ENCODE data around the gene KRT77. TPM values are rescaled to one million over a fixed set of nuclear protein-coding genes. Genes with fewer than 3 reads are reported as not detected.
"Not testable (repeated sequence)": the region's sequence is repeated elsewhere in the genome, so short reads cannot be mapped to it uniquely, and the experiment has no call there.

KRT77 gene
- total RNA-seq, 1 donor from 2014 or later: not detected

DNA sequence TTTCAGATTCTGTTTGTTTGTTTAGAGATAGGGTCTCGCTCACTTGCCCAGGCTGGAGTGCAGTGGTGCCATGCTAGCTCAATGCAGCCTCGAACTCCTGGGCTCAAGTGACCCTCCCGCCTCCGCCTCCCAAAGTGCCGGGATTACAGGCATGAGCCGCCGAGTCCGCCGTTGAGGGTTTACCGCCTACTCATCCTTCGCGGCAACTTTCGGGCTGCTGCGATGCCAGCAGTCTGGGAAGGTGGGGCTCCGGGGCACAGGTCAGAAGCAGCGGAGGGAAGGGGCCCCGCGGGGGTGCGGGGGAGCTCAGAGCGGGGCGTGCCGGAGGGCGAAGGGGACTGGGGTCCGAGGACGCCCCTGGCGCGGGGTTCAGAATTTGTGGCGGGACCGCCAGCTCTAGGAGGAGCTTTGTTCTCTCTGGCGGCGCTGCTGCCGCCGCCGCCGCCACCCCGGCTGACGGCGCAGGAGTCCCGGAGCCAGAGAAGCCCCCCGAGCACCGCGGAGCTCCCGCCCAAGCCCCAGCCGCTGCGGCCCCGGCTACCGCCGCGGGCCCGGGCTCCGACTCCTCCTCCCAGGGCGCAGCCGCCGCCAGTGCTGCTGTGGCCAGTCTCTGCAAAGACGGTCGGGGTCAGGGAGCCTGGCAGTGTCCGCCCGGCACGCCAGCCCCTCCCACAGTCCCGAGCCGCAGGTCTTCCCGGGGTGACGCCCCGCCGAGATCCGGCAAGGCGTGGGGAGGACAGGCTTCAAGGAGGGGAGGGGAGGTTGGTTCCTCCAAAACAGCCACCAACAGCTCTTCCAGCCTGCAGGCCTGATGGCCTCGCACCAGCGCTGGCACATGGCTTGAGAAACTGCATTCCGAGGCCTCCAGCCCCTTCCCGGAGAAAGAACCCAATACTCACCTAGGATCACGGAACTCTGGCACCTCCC is 10.9 kb upstream of the KRT77 start:
- Histone ChIP-seq H3K4me3 (ENCODE audit: low read depth, low read length) (no peak overlapping the region), H3K27me3 (ENCODE audit: control insufficient read depth, insufficient read depth, low read length) (peaks cover 27% of the 10 kb centered on the region), H3K36me3 (ENCODE audit: control insufficient read depth, insufficient read depth, low read length) (no peaks in the 10 kb centered on the region)
- TF ChIP-seq, protein P1, sequence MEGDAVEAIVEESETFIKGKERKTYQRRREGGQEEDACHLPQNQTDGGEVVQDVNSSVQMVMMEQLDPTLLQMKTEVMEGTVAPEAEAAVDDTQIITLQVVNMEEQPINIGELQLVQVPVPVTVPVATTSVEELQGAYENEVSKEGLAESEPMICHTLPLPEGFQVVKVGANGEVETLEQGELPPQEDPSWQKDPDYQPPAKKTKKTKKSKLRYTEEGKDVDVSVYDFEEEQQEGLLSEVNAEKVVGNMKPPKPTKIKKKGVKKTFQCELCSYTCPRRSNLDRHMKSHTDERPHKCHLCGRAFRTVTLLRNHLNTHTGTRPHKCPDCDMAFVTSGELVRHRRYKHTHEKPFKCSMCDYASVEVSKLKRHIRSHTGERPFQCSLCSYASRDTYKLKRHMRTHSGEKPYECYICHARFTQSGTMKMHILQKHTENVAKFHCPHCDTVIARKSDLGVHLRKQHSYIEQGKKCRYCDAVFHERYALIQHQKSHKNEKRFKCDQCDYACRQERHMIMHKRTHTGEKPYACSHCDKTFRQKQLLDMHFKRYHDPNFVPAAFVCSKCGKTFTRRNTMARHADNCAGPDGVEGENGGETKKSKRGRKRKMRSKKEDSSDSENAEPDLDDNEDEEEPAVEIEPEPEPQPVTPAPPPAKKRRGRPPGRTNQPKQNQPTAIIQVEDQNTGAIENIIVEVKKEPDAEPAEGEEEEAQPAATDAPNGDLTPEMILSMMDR (IDR thresholded peaks at IDR 0.05; ENCODE audit: insufficient read depth, low read length, severe bottlenecking): no peak
- FAIRE-seq: no peak
- no peak for DNase-seq (ENCODE audit: low read depth)

DNA sequence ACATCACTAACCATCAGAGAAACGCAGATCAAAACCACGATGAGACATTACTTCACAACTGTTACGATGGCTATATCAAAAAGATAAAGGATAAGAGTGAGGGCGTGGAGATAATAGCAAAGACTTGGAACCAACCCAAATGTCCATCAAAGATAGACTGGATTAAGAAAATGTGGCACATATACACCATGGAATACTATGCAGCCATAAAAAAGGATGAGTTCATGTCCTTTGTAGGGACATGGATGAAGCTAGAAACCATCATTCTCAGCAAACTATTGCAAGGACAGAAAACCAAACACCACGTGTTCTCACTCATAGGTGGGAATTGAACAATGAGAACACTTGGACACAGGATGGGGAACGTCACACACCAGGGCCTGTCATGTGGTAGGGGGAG is 8.8 kb upstream of the KRT77 start:
- not testable (repeated sequence) for H3K36me3 ChIP-seq (ENCODE audit: control insufficient read depth, insufficient read depth, low read length); H3K4me3 ChIP-seq (ENCODE audit: low read depth, low read length); FAIRE-seq; DNase-seq (ENCODE audit: low read depth)
- H3K27me3 ChIP-seq (ENCODE audit: control insufficient read depth, insufficient read depth, low read length): peaks cover 25% of the 10 kb centered on the region

DNA sequence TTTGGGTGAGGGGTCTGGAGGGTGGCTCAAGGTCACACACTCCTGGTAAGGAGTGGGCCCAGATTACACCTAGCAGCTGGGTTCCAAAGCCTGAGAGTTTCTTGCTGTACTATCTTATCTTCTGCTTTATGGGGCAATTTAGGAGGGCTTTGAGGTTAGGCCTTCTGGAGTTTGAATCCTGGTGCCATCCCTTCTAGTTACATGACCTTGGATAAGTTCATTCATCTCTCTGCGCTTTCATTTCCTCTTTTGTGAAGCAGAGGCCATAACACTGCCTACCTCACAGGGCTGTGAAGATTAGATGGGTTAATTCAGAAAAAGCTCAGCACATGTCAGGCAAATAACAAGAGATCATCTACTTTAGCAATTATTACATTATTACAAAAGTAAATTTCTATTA is 7.4 kb upstream of the KRT77 start:
- no peak overlapping the region for H3K4me3 ChIP-seq (ENCODE audit: low read depth, low read length)
- no peaks in the 10 kb centered on the region for H3K36me3 ChIP-seq (ENCODE audit: control insufficient read depth, insufficient read depth, low read length)
- DNase-seq (ENCODE audit: low read depth) (no peak), FAIRE-seq (no peak)
- TF ChIP-seq, protein P1 (IDR thresholded peaks at IDR 0.05; ENCODE audit: insufficient read depth, low read length, severe bottlenecking): no peak
- peaks cover 21% of the 10 kb centered on the region for H3K27me3 ChIP-seq (ENCODE audit: control insufficient read depth, insufficient read depth, low read length)

DNA sequence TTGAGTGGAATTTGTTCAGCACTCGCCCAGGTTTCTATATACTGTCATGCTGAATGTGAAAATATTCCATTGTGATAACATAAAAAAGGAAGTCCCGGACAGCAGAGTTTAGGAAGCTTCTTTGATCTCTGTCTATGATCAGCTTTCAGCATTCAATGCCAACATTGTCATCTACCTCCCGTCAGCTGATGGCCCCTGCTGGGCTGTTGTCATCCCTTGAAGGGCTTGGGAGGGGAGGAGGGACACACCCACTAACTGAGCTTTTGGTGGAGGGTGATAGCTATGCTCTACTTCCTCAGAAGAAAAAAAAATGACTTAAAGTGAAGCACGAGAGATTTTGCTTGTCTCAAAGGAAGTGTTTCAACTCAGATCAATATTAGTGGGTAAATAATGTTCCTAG is 4.7 kb upstream of the KRT77 start:
- Histone ChIP-seq H3K36me3 (ENCODE audit: control insufficient read depth, insufficient read depth, low read length) (no peaks in the 10 kb centered on the region), H3K27me3 (ENCODE audit: control insufficient read depth, insufficient read depth, low read length) (peaks cover 6% of the 10 kb centered on the region), H3K4me3 (ENCODE audit: low read depth, low read length) (no peak overlapping the region)
- TF ChIP-seq, protein P1 (IDR thresholded peaks at IDR 0.05; ENCODE audit: insufficient read depth, low read length, severe bottlenecking): no peak
- DNase-seq (ENCODE audit: low read depth) (no peak), FAIRE-seq (no peak)

DNA sequence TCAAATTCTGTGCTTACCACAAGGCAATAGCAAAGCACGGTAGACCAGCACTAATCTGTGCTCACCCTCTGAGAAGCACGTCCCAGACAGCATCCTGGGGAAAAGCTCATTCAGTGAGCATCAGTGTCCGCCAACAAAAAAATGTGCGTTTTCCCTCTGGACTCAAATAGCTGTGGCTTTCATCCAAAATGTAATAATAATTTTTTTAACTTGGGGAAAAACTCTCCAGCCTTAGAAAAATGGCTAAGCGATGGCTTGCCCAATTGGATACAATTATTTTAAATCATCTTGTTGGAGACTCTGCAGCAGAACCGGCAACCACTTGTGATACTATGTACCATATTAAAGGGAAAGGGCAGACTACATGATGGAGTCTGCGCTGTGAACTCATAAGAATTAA is 1.1 kb upstream of the KRT77 start:
- no peak overlapping the region for H3K4me3 ChIP-seq (ENCODE audit: low read depth, low read length)
- DNase-seq (ENCODE audit: low read depth): no peak
- peaks cover 16% of the 10 kb centered on the region for H3K27me3 ChIP-seq (ENCODE audit: control insufficient read depth, insufficient read depth, low read length)
- no peak for FAIRE-seq
- TF ChIP-seq, protein P1 (IDR thresholded peaks at IDR 0.05; ENCODE audit: insufficient read depth, low read length, severe bottlenecking): no peak
- H3K36me3 ChIP-seq (ENCODE audit: control insufficient read depth, insufficient read depth, low read length): no peaks in the 10 kb centered on the region

DNA sequence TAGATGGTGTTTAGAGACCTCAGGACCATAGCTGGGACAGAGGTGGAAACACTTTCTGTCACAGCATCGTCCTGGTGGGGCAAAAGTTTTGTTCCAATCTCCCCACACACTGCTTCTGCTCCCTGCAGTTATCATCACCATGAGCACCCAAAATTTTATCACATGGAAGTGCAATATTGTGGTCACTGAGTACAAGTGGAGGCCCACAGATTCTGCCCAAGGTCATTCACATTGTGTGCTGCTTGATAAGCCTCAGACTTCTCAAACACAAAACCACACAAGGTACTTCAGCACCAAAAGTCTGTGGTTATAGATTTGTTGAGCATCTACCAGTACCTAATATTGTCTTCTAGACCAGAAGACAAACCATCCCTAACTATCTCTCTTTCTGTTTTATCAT is 554 bp upstream of the KRT77 start:
- no peak overlapping the region for H3K4me3 ChIP-seq (ENCODE audit: low read depth, low read length)
- DNase-seq (ENCODE audit: low read depth): no peak
- H3K36me3 ChIP-seq (ENCODE audit: control insufficient read depth, insufficient read depth, low read length): no peaks in the 10 kb centered on the region
- TF ChIP-seq, protein P1 (IDR thresholded peaks at IDR 0.05; ENCODE audit: insufficient read depth, low read length, severe bottlenecking): no peak
- H3K27me3 ChIP-seq (ENCODE audit: control insufficient read depth, insufficient read depth, low read length): peaks cover 17% of the 10 kb centered on the region
- peak; percentile 18 for FAIRE-seq

All from bronchial epithelial cell (primary cell).